Spinal cord (tissue), 10 donors: ENCODE results near the gene CELF3. TPM values are rescaled to one million over a fixed set of nuclear protein-coding genes. Genes with fewer than 3 reads are reported as not detected.

Experiments used
- DNase-seq, 6 donors: peaks; one replicate each; pipeline versions ENCODE4 v3.0.0 to v3.0.0-alpha.2; 2013 to 2015; ENCODE audit warnings: low spot score in 6 of 6, low read depth in 4 of 6
- H3K27ac ChIP-seq: one replicate; pipeline ENCODE4 v1.5.1; 2013; ENCODE audit warnings: low read depth, low read length, control low read depth
- H3K27me3 ChIP-seq: one replicate; pipeline ENCODE4 v1.6.1; 2013; ENCODE audit warnings: low read length; ENCODE audit not compliant: control insufficient read depth, insufficient read depth
- H3K36me3 ChIP-seq: one replicate; pipeline ENCODE4 v1.6.1; 2013; ENCODE audit warnings: low read length; ENCODE audit not compliant: control insufficient read depth, insufficient read depth
- H3K4me1 ChIP-seq: one replicate; pipeline ENCODE4 v1.6.1; 2013; ENCODE audit warnings: low read length; ENCODE audit not compliant: control insufficient read depth, insufficient read depth
- H3K4me3 ChIP-seq: one replicate; pipeline ENCODE4 v1.5.1; 2013; ENCODE audit warnings: low read depth, low read length, control low read depth
- H3K9me3 ChIP-seq: one replicate; pipeline ENCODE4 v1.6.1; 2013; ENCODE audit warnings: low read length; ENCODE audit not compliant: control insufficient read depth, insufficient read depth
- WGBS: methylation state at CpG from one replicate; pipeline ENCODE4 v1.1.5; 2013; ENCODE audit warnings: missing lambda C conversion rate; ENCODE audit not compliant: insufficient coverage; 5-methylcytosine and 5-hydroxymethylcytosine counted together
- long read RNA-seq, 4 donors: transcript quantifications; one replicate each; lab custom pipeline, GENCODE V29; 2026
- polyA plus RNA-seq, 2 donors: library from polyadenylated mRNA; unstranded; fragments of 120-200 nt; gene quantifications; one replicate each; pipeline ENCODE4 v1.2.1, GENCODE V29; 2013; ENCODE audit not compliant: insufficient read length in 2 of 2
- total RNA-seq, 2 donors: library from RNA; depleted of rRNA in 1 of 2; stranded (reverse); fragments of 120-200 nt in 1 of 2; fragments of >200 nt in 1 of 2; gene quantifications; one replicate each; pipeline versions ENCODE4 v1.2.3 to v1.2.4, GENCODE V29; 2013 to 2014
- donor health status: healthy.

The CELF3 gene
- 10 to 100 TPM; 12.7 to 13.9 TPM for total RNA-seq
- 100 to 1,000 TPM in 1 of 2 donors, 10 to 100 TPM in 1; 90.7 to 106 TPM for polyA plus RNA-seq
- long read RNA-seq, donor 1, partial matches to known transcripts = 7 of 26 reads
- long read RNA-seq, donor 1, other reads (novel, unspliced or antisense) = 14 of 26 reads
- long read RNA-seq, donor 2, partial matches to known transcripts = 5 of 6 reads
- long read RNA-seq, donor 2, other reads (novel, unspliced or antisense) = 0 of 6 reads
- long read RNA-seq, donor 3, partial matches to known transcripts = 0 of 2 reads
- long read RNA-seq, donor 3, other reads (novel, unspliced or antisense) = 0 of 2 reads
- long read RNA-seq, donor 4 = 0 reads

DNA sequence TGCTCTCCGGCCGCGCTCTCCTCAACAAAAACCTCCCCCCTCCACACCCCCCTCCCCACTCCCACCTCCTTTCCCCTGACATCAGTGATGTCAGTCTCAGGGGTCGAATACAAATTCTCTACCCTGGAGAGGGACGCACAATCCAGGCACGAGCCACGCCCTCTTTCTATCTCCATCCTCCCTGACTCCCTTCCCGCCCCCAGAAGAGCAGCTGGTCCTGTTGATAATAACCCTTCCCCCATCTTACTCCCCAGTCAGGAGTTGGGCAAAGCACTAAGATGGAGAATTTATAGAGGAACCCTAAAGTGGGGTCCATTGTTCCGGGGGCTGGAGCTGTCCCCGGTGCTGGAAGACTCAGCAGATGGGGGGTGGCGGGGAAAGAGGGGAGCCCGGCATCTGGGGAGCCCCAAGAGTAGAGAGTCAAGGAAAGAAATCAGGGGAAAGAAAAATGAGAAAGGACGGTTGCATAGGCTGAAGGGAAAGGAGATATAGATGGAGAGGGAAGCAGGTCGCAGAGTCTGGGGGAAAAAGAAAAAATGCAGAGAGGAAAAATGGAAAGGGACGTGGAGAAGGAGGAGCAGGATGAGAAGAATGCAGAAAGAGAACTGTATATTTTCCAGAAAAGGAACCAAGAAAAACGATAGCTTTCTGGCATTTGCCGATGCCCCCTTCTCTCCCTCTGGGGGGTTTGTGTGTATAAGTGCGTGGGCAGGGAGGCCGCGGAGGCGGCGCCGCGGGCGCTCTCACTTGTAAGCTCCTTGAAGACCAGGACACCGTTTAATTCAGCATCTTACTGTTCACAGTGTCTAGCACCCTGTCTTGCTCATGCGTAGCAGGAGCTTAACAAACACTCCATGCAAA lies at the start of gene CELF3:
Gene CELF3, minus strand, starts transcription at position 33 of the 861 bp plus-strand sequence. CDS start 783 bp downstream, outside the sequence.
- DNase-seq = peak; percentile 71 to 99 (median 84)
- no peaks in the 10 kb centered on the region for H3K9me3 ChIP-seq
- peak within 1 kb of the TSS; percentile 40 for H3K4me3 ChIP-seq
- H3K36me3 ChIP-seq = peaks cover 10% of the 10 kb centered on the region
- peaks cover 66% of the 10 kb centered on the region for H3K4me1 ChIP-seq
- H3K27ac ChIP-seq = peak within 1 kb of the TSS; percentile 52
- 0% methylated on average over 17 of the region's 27 CpGs for WGBS
- peaks cover 10% of the 10 kb centered on the region for H3K27me3 ChIP-seq

DNA sequence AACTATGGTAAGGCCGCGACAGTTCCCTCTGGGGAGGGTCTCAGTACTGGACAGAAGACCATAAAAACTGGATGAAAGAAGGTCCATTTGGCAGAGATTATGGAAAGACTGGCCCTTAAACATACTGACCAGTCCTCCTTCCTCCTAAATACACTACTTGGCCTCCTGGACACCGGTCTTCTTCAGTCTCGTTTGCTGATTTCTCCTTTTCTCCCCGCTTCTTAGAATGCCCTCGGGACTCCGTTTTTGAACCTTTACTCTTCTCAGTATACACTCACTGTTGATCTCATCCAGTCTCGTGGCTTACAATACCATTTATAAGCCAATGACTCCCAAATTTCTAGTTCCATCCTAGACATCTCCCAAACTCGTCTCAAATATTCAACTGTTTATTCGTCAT lies 47.4 kb upstream of the CELF3 start:
- H3K27ac ChIP-seq = peak overlapping the region; percentile 90
- H3K9me3 ChIP-seq = no peaks in the 10 kb centered on the region
- DNase-seq = no peak
- WGBS = 58% methylated on average over 8 of the region's 10 CpGs
- peak overlapping the region; percentile 86 for H3K4me3 ChIP-seq
- H3K4me1 ChIP-seq = peaks cover 5% of the 10 kb centered on the region
- peaks cover 17% of the 10 kb centered on the region for H3K36me3 ChIP-seq
- no peaks in the 10 kb centered on the region for H3K27me3 ChIP-seq

DNA sequence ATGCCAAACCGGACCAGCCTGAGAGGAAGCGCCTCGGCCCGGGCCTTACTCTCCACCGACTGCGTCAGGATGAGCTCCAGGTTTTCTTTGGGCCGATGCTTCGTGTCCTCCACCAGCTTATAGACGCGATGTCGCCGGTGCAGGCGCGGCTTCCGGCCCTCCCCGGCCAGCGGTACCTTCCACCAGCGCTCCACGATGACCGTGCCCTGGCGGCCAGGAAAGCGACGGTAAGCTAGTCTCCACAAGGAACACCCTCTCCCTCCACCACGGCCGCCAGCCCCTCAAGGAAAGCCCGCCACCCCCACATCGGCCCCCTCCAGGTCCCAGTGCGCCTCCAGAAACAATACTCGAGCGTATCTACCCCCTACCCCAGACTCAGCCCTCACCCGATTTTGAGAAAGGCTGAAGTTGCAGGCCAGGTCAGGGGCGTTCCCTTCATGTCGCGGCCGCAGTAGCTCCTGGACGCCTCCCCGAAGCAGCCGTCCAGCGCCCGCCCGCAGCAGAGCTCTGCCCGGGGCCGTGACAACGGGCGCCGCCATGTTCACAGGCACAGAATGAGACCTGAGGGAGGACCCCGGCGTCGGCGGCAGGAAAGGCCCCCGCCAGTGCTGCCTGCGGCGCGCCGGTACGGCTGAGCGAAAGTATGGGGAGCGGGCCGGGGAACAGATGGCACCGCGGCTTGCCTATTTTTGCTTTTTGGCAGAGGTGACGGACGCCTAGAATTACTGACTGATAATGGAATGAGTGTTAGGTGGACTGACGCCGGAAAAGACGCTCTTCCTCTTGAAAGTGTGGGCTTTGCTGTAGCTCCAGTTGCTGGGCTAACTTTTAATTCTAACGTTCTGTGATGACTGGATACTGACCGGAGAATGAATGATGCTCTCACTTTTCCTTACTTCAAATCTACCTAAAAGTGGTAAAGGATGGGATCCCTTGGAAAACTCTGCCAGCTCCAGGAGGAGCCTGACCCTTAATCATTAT lies 46.6 kb upstream of the CELF3 start, which contains the start of gene MRPL9:
Gene MRPL9, minus strand, starts transcription at position 556 of the 981 bp plus-strand sequence. Its CDS starts 17 bp downstream, at position 539.
- under 1% methylated on average over 65 of the region's 68 CpGs for WGBS
- no peaks in the 10 kb centered on the region for H3K9me3 ChIP-seq
- no peaks in the 10 kb centered on the region for H3K27me3 ChIP-seq
- DNase-seq = peak; percentile 63 to 95 (median 74)
- H3K27ac ChIP-seq = peak within 1 kb of the TSS; percentile 90
- peaks cover 5% of the 10 kb centered on the region for H3K4me1 ChIP-seq
- H3K4me3 ChIP-seq = peak within 1 kb of the TSS; percentile 86
- H3K36me3 ChIP-seq = peaks cover 17% of the 10 kb centered on the region

DNA sequence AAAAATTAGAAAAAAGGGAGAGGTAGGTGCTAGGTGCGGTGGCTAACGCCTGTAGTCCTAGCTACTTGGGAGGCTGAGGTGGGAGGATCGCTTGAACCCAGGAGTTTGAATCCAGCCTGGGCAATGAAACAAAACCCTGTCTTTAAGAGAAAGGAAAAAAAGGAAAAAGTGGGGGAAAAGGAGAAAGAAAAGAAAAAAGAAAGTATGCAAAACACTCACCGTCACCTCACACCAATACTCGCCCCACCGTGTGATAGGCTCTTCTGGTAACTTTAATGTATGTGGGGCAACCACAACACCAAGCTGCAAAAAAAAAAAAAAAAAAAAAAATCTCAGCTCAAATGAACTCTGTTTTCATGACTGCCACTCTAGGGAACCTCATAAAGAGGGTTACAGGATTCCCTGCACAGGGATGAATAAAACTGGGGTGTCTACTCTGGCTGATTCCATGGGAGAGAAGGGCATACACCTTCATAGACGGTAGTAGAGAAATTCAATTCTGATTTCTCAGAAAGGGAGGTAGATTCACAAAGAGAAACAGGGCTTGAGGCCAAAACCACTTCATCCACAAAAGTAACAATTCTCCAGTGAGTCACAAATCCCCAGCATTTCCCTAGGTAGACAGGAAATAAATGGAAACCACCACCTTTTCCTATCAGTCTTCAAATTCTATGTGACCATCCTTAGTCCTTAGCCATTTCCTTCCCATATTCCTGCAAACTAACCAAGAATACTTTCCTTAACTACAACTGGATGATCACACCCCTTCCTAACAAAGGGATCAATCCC lies 44.2 kb upstream of the CELF3 start:
- WGBS = 92% methylated on average over 3 of the region's 7 CpGs
- Histone ChIP-seq H3K27me3 (no peaks in the 10 kb centered on the region), H3K36me3 (peaks cover 22% of the 10 kb centered on the region), H3K27ac (no peak overlapping the region), H3K9me3 (no peaks in the 10 kb centered on the region), H3K4me3 (no peak overlapping the region), H3K4me1 (peaks cover 5% of the 10 kb centered on the region)
- no peak for DNase-seq

DNA sequence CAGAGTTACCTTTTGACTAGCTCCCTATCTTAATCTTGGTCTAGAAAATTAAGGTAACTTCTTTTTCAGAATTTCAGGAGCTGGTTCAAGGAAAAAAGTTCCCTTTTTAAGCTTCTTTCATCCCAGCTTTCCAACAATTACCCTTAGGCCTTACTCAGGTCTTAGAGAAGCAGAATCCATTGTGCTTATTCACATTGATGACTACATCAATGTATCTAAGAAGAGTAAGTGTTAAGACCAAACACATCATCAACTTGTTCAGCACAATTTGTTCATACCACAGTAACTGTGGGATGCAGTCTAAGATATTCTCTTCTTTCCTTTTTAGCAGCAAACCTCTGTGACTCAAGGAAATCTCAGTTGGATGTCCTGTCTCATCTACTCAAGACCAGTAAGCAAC lies 42.6 kb upstream of the CELF3 start:
- no peak for DNase-seq
- no peak overlapping the region for H3K27ac ChIP-seq
- peaks cover 5% of the 10 kb centered on the region for H3K4me1 ChIP-seq
- H3K27me3 ChIP-seq = no peaks in the 10 kb centered on the region
- no peaks in the 10 kb centered on the region for H3K9me3 ChIP-seq
- peaks cover 22% of the 10 kb centered on the region for H3K36me3 ChIP-seq
- no peak overlapping the region for H3K4me3 ChIP-seq

DNA sequence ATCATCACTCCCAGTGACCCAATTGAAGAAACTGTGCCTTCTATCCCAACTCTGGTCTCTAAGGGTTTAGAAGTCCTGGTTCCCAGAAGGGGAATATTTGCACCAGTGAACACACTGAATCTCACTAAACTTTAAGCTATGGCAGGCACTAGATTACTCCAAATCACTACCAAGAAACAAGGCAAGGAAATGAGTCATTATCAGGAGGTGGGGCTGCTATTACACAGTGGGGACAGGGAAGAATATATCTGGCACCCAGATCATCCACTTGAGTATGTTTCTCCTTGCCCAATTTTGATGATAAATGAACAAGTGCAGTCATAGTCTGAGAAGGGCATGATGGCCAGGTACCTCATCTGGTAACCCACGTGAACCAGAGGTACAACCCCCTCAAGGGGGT lies 39.7 kb upstream of the CELF3 start:
- no peak overlapping the region for H3K27ac ChIP-seq
- no peak for DNase-seq
- no peaks in the 10 kb centered on the region for H3K9me3 ChIP-seq
- H3K4me1 ChIP-seq = no peaks in the 10 kb centered on the region
- 83% methylated on average over 1 of the region's 1 CpG for WGBS
- H3K27me3 ChIP-seq = no peaks in the 10 kb centered on the region
- H3K36me3 ChIP-seq = peaks cover 17% of the 10 kb centered on the region
- no peak overlapping the region for H3K4me3 ChIP-seq

DNA sequence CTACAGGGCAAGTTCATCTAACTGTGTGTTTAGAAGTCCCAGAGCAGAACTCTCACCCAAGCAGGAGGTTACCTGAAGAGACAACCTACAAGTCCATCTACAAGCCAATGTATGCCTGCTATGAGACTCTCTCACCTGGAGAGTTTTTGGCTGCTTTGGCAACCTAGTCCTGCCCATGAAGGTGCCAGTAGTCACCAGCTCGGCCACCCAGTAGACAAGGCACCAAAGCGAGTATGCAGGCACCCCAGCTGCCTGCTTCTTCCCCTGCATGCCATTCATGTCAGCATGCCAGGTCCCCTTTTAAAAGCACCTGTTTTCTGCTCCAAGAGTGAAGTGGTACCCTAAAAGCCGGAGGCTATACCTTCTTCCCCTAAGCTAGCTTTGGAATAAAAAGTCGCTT lies 24.9 kb upstream of the CELF3 start:
- Histone ChIP-seq H3K27me3 (no peaks in the 10 kb centered on the region), H3K4me3 (no peak overlapping the region), H3K27ac (no peak overlapping the region), H3K36me3 (no peaks in the 10 kb centered on the region), H3K9me3 (no peaks in the 10 kb centered on the region), H3K4me1 (no peaks in the 10 kb centered on the region)
- no peak for DNase-seq
- 84% methylated on average over 3 of the region's 4 CpGs for WGBS

DNA sequence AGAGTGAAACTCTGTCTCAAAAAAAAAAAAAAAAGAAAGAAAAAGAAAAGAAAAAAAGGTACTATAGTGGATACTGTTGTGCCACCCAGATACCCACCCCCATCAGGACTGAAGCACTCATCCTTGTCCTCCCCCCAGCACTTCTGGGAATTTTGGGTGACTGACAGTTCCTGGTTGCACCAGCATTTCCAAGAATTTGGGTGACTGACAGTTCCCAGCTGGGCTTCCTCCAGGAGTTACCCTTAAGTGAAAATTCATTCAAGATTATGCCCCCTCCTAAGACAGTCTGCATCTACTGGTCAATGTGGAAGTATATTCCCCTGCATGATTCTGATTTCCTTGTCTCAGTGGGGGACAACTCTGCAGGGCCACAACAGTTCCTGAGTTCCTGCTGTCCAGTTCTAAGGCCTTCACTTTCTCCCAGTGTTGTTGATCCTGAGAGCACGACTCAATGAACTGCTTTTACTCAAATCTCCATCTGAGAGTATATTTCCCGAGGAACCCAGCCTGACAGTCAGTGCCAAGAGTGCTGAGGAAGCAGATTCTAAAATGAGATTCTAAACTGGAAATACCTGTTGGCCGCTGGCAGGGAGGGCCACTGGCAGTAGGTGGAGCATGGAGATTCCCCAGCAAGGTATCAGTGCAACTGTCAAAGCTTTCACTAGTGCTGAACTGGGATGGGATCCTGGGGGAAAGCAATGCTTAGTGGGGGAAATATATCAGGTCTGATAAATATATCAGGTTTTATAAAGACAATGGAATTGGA lies 23.2 kb upstream of the CELF3 start:
- WGBS = 51% methylated on average over 2 of the region's 3 CpGs
- no peak overlapping the region for H3K27ac ChIP-seq
- no peak for DNase-seq
- no peaks in the 10 kb centered on the region for H3K9me3 ChIP-seq
- no peaks in the 10 kb centered on the region for H3K36me3 ChIP-seq
- no peaks in the 10 kb centered on the region for H3K27me3 ChIP-seq
- no peak overlapping the region for H3K4me3 ChIP-seq
- no peaks in the 10 kb centered on the region for H3K4me1 ChIP-seq
